IPS-18c (cell line): ENCODE data around the gene PCP4.

Source experiments
- H3K4me3 ChIP-seq: 2 replicates; pipeline ENCODE4 v1.7.0; 2013; ENCODE audit warnings: low read depth, mild to moderate bottlenecking, low read length, moderate library complexity; ENCODE audit not compliant: insufficient read depth
- H3K9me3 ChIP-seq: one replicate; pipeline ENCODE4 v1.6.1; 2013; ENCODE audit warnings: mild to moderate bottlenecking, low read length, moderate library complexity; ENCODE audit not compliant: control insufficient read depth, insufficient read depth

Gene PCP4

DNA sequence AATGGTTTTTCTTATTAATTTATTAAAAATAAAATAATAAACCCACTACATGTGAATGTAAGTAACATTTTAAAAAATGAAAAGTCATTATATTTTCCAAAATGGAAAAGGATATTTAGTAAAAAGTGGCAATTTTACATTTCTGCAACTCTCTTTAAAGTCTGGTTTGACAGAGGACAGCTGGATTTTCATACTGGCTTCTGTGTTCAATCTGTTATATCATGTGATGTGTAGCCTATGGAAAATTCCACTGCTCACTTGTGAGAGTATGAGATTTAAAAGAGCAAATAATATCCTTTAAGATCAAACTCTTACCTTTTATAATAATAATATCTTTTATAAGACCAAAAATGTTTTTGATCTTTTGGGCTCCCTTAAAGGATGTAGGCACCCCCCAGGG, 33.7 kb downstream of the PCP4 start:
- H3K9me3 ChIP-seq, result no peaks in the 10 kb centered on the region
- no peak overlapping the region for H3K4me3 ChIP-seq

- H3K4me3 ChIP-seq, result no peak overlapping the region
- no peaks in the 10 kb centered on the region for H3K9me3 ChIP-seq
Measured at GRCh38 chr21:39902986-39903385, 35.7 kb downstream of the PCP4 start.

- Histone ChIP-seq H3K9me3 (no peaks in the 10 kb centered on the region), H3K4me3 (no peak overlapping the region)
Measured at GRCh38 chr21:39904457-39904856, 37.2 kb downstream of the PCP4 start.

DNA sequence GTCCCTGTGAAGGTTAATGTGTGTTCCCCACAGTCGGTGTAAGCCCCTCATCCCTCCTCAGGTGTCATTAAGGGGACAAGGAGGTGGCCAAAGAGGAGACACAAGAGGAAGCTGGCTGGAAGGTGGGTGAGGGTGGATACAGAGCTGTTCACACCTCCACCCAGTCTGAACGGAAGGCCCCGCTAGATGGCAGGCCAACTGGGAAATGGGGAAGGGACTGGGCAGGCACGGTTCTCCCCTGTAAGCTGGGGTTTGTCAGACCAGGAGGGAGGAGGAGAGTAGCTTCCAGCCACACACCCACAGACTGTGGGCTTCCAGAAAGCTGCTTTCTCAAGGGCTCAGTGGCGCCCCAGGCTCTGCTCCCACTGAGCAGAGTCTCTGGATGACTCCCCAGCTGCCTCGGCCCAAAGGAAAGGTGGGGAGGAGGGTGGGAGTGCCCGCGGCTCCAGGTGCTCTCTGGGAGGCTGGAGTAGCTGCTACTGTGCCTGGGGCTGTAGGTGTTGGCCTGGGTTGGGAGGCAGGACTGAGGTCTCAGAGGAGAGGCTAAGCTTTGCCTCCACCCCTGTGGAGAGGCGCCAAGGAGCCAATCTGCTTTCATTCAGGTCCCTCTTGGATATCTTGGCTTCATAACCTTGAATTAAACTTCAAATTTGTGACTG, 41.2 kb downstream of the PCP4 start:
- H3K9me3 ChIP-seq, result no peaks in the 10 kb centered on the region
- no peak overlapping the region for H3K4me3 ChIP-seq

DNA sequence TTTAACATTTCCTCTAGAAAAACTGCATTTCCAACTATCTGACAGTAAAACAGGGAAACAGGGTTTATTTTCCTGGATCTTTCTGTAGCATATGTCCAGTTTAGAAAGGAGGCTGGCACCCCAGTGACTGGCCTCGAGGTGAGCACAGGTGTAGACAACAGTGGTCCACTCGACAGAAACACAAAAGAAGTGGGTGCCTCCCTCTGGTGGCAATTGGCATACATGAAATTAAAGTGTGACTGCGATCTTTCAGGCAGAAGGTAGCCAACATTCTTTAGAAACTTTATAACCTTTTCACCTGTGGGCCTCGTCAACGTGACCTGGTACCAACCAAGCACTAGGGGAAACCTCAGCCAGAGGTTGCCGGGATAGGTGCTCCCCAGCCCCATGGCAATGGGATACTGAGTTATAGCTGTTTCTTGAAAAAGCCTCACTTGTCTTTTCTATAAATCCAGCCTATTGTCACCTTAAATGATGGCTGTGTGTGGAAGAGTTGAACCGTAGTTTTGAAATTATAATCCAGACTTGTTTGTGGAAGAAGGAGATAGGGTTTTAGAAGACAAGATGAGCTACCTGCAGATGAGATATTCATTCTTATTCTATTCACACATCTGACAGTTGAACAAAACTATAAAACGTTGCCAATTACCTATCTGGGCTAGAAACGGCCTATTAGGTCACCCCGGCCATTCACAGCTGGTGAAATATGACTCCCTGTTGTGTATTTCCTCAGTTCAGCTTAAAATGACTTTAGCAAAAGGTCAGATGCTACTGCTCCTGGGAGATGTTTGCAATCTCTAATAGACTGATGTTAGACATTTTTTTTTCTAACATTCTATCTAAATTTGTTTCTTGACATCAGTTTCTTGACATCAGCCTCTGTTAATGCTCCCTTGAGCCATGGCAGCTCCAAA, 44.3 kb downstream of the PCP4 start:
- H3K4me3 ChIP-seq, result no peak overlapping the region
- H3K9me3 ChIP-seq, result no peaks in the 10 kb centered on the region

DNA sequence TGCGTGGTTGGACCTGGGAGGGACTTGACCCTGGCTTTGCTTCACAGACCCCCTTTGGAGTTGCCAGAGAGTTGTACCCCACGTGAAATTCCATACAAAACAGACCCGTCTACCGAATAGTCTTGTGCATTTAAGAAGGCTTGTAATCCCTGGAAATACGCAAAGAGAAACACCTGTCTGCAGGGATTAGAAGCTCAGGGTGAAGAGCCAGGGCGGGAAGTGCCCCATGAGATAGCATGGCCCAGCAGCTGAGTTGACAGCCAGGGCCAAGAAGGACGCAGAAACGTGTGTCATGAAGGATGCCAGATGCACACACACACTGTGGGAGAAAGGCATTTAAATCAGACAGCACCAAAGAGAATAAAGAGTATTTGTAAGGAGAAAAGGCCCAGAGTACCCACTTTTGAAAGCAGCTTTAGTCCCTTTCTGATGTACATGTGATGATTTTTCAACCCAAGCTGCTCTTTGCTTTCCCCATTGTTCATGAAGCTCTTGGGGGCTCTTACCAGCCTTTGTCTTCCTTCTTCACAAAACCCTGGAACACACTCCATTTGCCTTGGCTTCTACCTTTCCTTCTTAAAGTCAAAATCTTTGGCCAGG, 46.6 kb downstream of the PCP4 start:
- Histone ChIP-seq H3K9me3 (no peaks in the 10 kb centered on the region), H3K4me3 (no peak overlapping the region)

GRCh38 chr21:39915881-39916280, 48.6 kb downstream of the PCP4 start:
- Histone ChIP-seq H3K4me3 (no peak overlapping the region), H3K9me3 (no peaks in the 10 kb centered on the region)

DNA sequence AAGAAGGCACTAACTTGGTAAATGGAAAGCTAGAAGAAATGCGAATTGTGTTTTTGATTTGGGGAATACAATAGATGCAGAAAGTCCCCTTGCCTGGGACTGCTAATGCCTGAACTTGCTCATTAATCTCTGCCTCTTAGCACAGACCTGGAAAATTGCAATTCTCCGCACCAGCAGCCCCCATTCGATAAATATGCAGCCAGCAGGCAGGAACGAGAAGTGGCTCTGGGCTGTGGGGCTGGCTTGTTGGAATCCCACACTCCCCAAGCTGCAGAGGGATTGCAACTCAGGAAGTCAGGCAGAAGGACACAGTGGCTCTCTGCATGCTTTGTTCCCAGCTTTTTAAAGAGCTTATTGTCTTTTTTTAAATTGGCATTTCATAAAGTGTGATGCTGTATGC, 51.3 kb downstream of the PCP4 start:
- H3K4me3 ChIP-seq, result no peak overlapping the region
- H3K9me3 ChIP-seq, result no peaks in the 10 kb centered on the region

DNA sequence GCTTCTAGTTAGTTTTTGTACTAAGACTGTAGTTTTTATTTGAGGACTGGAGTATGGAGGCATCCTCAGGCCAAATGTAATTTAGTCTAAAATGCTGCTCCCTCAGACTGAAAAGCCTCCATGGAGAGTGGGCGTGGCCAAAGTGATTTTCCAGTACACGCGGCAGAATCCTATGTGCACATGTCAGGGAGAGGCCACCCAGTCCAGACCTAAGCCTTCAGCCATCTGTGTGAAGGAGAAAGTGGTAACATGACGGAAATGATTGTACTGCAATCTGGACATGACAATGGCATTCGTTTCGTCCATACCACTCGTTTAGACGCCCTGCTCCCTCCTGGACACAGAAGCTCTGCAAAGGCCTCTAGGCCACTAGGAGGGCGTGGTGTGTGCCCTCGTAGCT, 56.2 kb downstream of the PCP4 start:
- no peak overlapping the region for H3K4me3 ChIP-seq
- H3K9me3 ChIP-seq, result no peaks in the 10 kb centered on the region

GRCh38 chr21:39924577-39925308, 57.5 kb downstream of the PCP4 start:
- H3K4me3 ChIP-seq, result no peak overlapping the region
- no peaks in the 10 kb centered on the region for H3K9me3 ChIP-seq

DNA sequence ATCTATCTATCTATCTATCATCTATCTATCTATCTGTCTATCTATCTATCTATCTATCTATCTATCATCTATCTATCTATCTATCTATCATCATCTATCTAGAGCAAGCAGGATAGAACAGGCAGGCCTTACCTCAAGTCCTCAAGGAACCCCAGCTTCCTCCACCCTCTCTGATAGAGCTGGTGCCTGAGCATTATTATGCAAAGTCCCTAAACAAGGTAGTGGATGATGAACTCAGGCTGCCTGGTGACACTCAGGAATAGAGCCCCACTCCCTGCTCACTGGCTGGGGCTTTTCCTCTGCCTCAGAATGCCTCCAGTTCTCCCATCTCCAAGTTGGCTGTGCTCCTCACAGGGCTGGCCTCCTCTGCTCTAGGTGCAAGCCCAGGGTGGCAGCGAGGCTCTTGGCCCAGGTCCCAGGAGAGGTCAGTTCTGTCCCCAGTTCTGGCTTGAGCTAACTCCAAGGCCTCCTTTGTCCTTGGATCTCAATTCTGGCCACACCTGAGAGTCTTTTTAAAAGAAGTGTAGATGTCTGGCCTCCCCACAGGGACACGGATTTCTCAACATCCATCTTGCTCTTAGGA, 60.2 kb downstream of the PCP4 start:
- no peaks in the 10 kb centered on the region for H3K9me3 ChIP-seq

GRCh38 chr21:39932335-39932734, 65.1 kb downstream of the PCP4 start:
- Histone ChIP-seq H3K4me3 (no peak overlapping the region), H3K9me3 (no peaks in the 10 kb centered on the region)

More for the DNA sequence above, 60.2 kb downstream of the PCP4 start:
- no peak overlapping the region for H3K4me3 ChIP-seq

DNA sequence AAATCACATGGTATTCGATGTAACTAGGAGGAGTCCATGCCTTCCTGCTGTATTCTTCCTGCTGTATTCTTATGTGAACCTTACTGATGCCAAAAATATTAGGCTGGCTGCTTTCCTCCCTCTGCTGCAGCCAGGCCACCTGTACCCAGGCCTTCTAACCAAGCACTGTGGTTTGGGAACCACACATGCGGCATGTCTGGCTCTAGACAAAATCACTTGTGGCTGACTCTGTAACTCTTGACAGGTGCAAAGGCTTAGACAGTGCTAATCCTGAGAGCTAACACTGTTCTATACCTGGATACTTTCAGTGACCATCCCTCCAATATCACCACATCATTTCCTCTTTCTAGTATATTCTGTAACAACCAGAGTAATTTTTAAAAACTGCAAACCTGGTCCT, 67.7 kb downstream of the PCP4 start:
- Histone ChIP-seq H3K9me3 (peaks cover 2% of the 10 kb centered on the region), H3K4me3 (no peak overlapping the region)

DNA sequence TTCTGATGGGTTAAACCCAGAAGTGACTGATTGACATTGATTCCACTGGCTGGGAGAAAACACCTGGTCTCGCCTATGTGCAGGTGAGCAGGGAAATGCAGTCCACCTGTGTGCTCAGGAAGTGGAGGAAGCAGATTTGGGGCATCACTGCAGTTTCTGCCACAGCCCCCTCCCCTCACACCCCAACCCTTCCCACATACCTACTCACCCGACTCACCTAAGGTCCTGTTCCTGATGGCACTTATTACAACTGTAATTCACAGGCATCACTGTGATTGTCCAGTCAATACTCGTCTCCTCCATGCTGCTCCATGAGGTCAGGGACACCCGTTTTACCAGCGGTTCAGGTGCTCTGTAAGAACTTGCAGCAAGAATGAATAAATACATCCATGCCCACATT, 68.5 kb downstream of the PCP4 start:
- no peak overlapping the region for H3K4me3 ChIP-seq

DNA sequence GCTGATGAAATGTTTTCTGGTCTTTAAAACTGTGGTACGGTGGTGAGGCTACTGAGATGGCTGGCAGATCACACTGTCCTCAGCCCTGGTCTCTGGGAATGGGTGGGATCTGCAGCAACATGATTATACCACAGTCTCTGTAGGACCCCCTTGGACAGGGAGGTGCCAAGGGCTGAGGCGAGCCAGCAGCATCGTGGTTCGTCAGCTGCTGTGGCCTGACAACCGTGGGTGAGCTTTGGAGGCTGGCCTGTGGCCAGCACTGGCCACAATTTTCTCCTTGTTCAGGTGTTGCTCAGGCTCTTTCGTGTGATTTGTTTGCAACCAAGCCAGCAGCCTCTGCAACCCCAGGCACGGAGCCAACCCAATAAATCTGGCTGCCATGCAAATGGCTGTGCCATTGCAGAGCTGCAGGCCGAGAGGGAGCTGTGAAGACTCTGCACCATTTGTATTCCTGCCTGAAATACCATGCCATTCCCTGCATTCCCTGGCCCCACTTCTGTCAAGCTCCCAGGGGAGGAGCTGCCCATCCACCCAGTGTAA, 70.9 kb downstream of the PCP4 start:
- Histone ChIP-seq H3K4me3 (no peak overlapping the region), H3K9me3 (peaks cover 4% of the 10 kb centered on the region)

More for the DNA sequence above, 68.5 kb downstream of the PCP4 start:
- H3K9me3 ChIP-seq, result peaks cover 4% of the 10 kb centered on the region

DNA sequence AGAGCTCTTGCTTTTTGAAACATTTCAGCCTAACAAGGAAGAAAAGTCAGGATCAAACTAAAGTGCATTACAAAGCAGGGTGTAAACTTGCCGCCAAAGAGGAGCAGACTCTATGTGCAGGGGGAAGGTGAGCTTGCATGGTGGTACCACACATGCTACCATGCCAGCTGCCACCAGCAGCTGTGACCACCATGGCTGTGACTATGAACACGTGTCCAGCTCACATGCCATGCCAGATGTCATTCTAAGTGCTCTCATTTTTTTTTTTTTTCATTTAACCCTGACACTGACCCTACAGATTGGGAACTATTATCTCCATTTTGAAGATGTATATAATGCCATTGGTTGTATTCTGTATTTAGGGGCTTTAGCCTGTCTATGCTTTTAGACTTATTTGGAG, 79.0 kb downstream of the PCP4 start:
- H3K4me3 ChIP-seq, result no peak overlapping the region
- no peaks in the 10 kb centered on the region for H3K9me3 ChIP-seq

DNA sequence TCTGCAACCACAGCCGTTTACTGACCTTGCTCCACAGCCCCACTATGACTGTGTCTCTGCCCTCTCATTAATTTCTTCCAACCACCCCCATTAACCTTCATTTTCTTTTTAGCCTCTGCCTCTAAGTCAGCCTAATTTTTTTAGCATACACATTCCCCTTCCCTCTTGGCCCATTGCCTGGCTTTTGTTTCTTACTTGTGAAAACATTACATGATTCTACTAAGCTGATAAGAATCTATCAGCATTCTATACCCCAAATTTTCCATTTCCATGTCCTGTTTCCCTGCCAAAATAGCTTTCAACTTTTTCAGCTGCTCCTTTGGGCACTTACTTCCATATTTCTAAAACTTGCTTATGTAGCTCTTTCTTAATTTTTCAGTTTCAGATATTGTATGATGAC, 79.8 kb downstream of the PCP4 start:
- Histone ChIP-seq H3K4me3 (no peak overlapping the region), H3K9me3 (no peaks in the 10 kb centered on the region)
